ENCODE results near the gene ATP8A2.
"Not testable (repeated sequence)": the region's sequence is repeated elsewhere in the genome, so short reads cannot be mapped to it uniquely, and the experiment has no call there.

ATP8A2 gene

GRCh38 chr13:25771641-25772478, 400.1 kb downstream of the ATP8A2 start:
- WGBS, 2 experiments (ENCODE audit: insufficient coverage in 2 of 2): 55 to 79% methylated on average over 9 to 10 of the region's 13 CpGs
- Histone ChIP-seq H3K4me1 (ENCODE audit: control insufficient read depth, insufficient read depth, low read length, poor library complexity, severe bottlenecking) (peaks cover 16% of the 10 kb centered on the region), H3K9me3 (ENCODE audit: control insufficient read depth, low read length) (no peaks in the 10 kb centered on the region), H3K4me3 (ENCODE audit: extremely low read depth, insufficient read depth, low read length, poor library complexity, severe bottlenecking) (no peak overlapping the region), H3K27ac (ENCODE audit: low read depth, low read length, severe bottlenecking) (no peak overlapping the region), H3K36me3 (ENCODE audit: control insufficient read depth, insufficient read depth, low read length) (no peaks in the 10 kb centered on the region)

- H3K4me1 ChIP-seq (ENCODE audit: control insufficient read depth, insufficient read depth, low read length, poor library complexity, severe bottlenecking): peaks cover 17% of the 10 kb centered on the region
- not testable (repeated sequence) for H3K4me3 ChIP-seq (ENCODE audit: extremely low read depth, insufficient read depth, low read length, poor library complexity, severe bottlenecking); H3K9me3 ChIP-seq (ENCODE audit: control insufficient read depth, low read length); H3K36me3 ChIP-seq (ENCODE audit: control insufficient read depth, insufficient read depth, low read length); H3K27ac ChIP-seq (ENCODE audit: low read depth, low read length, severe bottlenecking)
- 81 to 93% methylated on average over 3 to 8 of the region's 8 CpGs for WGBS, 2 experiments (ENCODE audit: insufficient coverage in 2 of 2)
Measured at GRCh38 chr13:25772534-25772933, 400.8 kb downstream of the ATP8A2 start.

DNA sequence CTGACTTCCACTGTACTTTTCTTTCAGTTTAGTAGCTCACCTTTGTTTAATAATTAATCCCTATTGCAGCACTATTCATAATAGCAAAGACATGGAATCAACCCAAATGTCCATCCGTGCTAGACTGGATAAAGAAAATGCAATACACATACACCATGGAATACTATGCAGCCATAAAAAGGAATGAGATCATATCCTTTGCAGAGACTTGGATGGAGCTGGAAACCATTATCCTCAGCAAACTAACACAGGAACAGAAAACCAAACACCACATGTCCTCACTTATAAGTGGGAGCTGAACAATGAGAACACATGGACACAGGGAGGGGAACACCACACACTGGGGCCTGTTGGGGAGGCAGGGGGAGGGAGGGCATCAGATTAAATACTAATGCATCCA, 402.3 kb downstream of the ATP8A2 start:
- H3K4me1 ChIP-seq (ENCODE audit: control insufficient read depth, insufficient read depth, low read length, poor library complexity, severe bottlenecking): peaks cover 17% of the 10 kb centered on the region
- 100% methylated on average over 1 of the region's 1 CpG; no CpG with 5 or more reads in 1 of the 2 experiments for WGBS, 2 experiments (ENCODE audit: insufficient coverage in 2 of 2)

GRCh38 chr13:25775275-25775674, 403.5 kb downstream of the ATP8A2 start:
- Histone ChIP-seq H3K27ac (ENCODE audit: low read depth, low read length, severe bottlenecking) (no peak overlapping the region), H3K9me3 (ENCODE audit: control insufficient read depth, low read length) (no peaks in the 10 kb centered on the region), H3K36me3 (ENCODE audit: control insufficient read depth, insufficient read depth, low read length) (no peaks in the 10 kb centered on the region), H3K4me3 (ENCODE audit: extremely low read depth, insufficient read depth, low read length, poor library complexity, severe bottlenecking) (no peak overlapping the region), H3K4me1 (ENCODE audit: control insufficient read depth, insufficient read depth, low read length, poor library complexity, severe bottlenecking) (peaks cover 17% of the 10 kb centered on the region)
- 86 to 95% methylated on average over 2 to 3 of the region's 3 CpGs for WGBS, 2 experiments (ENCODE audit: insufficient coverage in 2 of 2)

More for the DNA sequence above, 402.3 kb downstream of the ATP8A2 start:
- H3K4me3 ChIP-seq (ENCODE audit: extremely low read depth, insufficient read depth, low read length, poor library complexity, severe bottlenecking); H3K9me3 ChIP-seq (ENCODE audit: control insufficient read depth, low read length); H3K27ac ChIP-seq (ENCODE audit: low read depth, low read length, severe bottlenecking); H3K36me3 ChIP-seq (ENCODE audit: control insufficient read depth, insufficient read depth, low read length): not testable (repeated sequence)

DNA sequence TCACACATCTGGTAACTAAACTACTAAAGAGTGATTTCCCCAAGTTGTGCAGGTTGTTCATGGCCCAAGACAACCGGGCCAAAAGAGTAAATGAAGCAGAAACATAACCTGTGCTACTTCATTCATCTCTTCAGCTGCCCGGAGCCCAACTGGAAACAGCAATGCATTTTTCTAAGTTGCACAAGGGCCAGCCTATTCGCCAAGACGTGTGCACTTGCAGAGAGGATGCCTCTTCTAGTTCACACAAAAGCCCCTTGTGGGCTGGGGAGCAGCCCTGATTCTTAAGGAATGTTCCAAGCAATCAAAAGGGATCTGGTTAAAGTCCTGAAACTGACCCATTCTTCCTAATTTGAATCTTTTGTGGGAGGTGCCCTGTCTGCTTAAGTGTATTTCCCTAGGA, 404.2 kb downstream of the ATP8A2 start:
- 82 to 83% methylated on average over 4 of the region's 4 CpGs for WGBS, 2 experiments (ENCODE audit: insufficient coverage in 2 of 2)
- H3K36me3 ChIP-seq (ENCODE audit: control insufficient read depth, insufficient read depth, low read length): no peaks in the 10 kb centered on the region
- peaks cover 17% of the 10 kb centered on the region for H3K4me1 ChIP-seq (ENCODE audit: control insufficient read depth, insufficient read depth, low read length, poor library complexity, severe bottlenecking)
- no peak overlapping the region for H3K4me3 ChIP-seq (ENCODE audit: extremely low read depth, insufficient read depth, low read length, poor library complexity, severe bottlenecking)
- H3K9me3 ChIP-seq (ENCODE audit: control insufficient read depth, low read length): no peaks in the 10 kb centered on the region
- no peak overlapping the region for H3K27ac ChIP-seq (ENCODE audit: low read depth, low read length, severe bottlenecking)

DNA sequence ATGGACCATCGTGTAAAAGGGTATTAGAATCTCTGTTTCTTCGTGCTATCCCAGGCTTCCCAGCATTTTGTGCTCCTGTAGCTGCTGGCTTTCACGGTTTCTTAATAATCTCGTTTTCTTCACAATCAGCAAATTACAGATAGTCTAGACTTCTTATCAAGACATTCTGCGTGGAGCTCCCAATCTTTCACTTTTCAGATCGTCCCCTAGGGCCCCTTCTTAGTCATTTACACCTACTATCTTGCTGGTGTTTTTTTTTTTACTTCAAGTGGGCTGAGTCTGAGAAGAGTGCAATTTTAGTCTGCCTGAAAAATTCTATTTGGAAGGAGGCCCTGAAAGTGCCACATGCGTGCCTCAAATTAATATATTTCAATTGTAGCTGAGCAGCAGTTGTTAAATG, 404.9 kb downstream of the ATP8A2 start:
- no peaks in the 10 kb centered on the region for H3K36me3 ChIP-seq (ENCODE audit: control insufficient read depth, insufficient read depth, low read length)
- no peak overlapping the region for H3K4me3 ChIP-seq (ENCODE audit: extremely low read depth, insufficient read depth, low read length, poor library complexity, severe bottlenecking)
- H3K4me1 ChIP-seq (ENCODE audit: control insufficient read depth, insufficient read depth, low read length, poor library complexity, severe bottlenecking): peaks cover 17% of the 10 kb centered on the region
- no peak overlapping the region for H3K27ac ChIP-seq (ENCODE audit: low read depth, low read length, severe bottlenecking)
- 56 to 78% methylated on average over 4 to 5 of the region's 7 CpGs for WGBS, 2 experiments (ENCODE audit: insufficient coverage in 2 of 2)
- H3K9me3 ChIP-seq (ENCODE audit: control insufficient read depth, low read length): no peaks in the 10 kb centered on the region

GRCh38 chr13:25777509-25777908, 405.7 kb downstream of the ATP8A2 start:
- Histone ChIP-seq H3K36me3 (ENCODE audit: control insufficient read depth, insufficient read depth, low read length) (no peaks in the 10 kb centered on the region), H3K9me3 (ENCODE audit: control insufficient read depth, low read length) (no peaks in the 10 kb centered on the region), H3K27ac (ENCODE audit: low read depth, low read length, severe bottlenecking) (no peak overlapping the region), H3K4me3 (ENCODE audit: extremely low read depth, insufficient read depth, low read length, poor library complexity, severe bottlenecking) (no peak overlapping the region), H3K4me1 (ENCODE audit: control insufficient read depth, insufficient read depth, low read length, poor library complexity, severe bottlenecking) (peaks cover 17% of the 10 kb centered on the region)
- no CpG with 5 or more reads among the region's 2 CpGs for WGBS, 2 experiments (ENCODE audit: insufficient coverage in 2 of 2)

- 100% methylated on average over 3 to 4 of the region's 7 CpGs for WGBS, 2 experiments (ENCODE audit: insufficient coverage in 2 of 2)
- H3K4me1 ChIP-seq (ENCODE audit: control insufficient read depth, insufficient read depth, low read length, poor library complexity, severe bottlenecking): peaks cover 17% of the 10 kb centered on the region
- H3K4me3 ChIP-seq (ENCODE audit: extremely low read depth, insufficient read depth, low read length, poor library complexity, severe bottlenecking): no peak overlapping the region
- H3K36me3 ChIP-seq (ENCODE audit: control insufficient read depth, insufficient read depth, low read length): no peaks in the 10 kb centered on the region
- no peaks in the 10 kb centered on the region for H3K9me3 ChIP-seq (ENCODE audit: control insufficient read depth, low read length)
- H3K27ac ChIP-seq (ENCODE audit: low read depth, low read length, severe bottlenecking): no peak overlapping the region
Measured at GRCh38 chr13:25778365-25778764, 406.6 kb downstream of the ATP8A2 start.

- H3K9me3 ChIP-seq (ENCODE audit: control insufficient read depth, low read length): no peaks in the 10 kb centered on the region
- no peak overlapping the region for H3K4me3 ChIP-seq (ENCODE audit: extremely low read depth, insufficient read depth, low read length, poor library complexity, severe bottlenecking)
- WGBS, 2 experiments (ENCODE audit: insufficient coverage in 2 of 2): 90% methylated on average over 2 of the region's 4 CpGs; no CpG with 5 or more reads in 1 of the 2 experiments
- H3K36me3 ChIP-seq (ENCODE audit: control insufficient read depth, insufficient read depth, low read length): no peaks in the 10 kb centered on the region
- H3K27ac ChIP-seq (ENCODE audit: low read depth, low read length, severe bottlenecking): no peak overlapping the region
- peaks cover 17% of the 10 kb centered on the region for H3K4me1 ChIP-seq (ENCODE audit: control insufficient read depth, insufficient read depth, low read length, poor library complexity, severe bottlenecking)
Measured at GRCh38 chr13:25778808-25779305, 407.1 kb downstream of the ATP8A2 start.

DNA sequence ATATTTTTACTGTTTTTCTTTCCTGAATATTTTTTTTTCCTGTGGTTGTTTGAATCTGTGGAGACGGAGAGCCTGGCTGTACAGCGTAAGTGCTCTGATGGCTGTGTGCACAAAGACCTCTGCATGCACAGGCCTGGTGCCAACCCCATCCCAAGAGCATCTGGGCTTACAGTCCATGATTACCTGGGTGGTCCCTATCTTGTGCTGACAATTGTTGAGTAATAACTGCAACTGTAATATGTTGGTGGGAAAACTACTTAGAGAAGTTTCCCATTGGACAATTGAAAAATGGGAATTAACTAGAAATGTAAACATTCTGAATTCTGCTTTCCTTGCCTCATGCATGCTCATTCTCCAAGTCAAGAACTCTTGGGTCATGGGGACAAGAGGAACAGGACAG, 411.3 kb downstream of the ATP8A2 start:
- H3K9me3 ChIP-seq (ENCODE audit: control insufficient read depth, low read length): no peaks in the 10 kb centered on the region

DNA sequence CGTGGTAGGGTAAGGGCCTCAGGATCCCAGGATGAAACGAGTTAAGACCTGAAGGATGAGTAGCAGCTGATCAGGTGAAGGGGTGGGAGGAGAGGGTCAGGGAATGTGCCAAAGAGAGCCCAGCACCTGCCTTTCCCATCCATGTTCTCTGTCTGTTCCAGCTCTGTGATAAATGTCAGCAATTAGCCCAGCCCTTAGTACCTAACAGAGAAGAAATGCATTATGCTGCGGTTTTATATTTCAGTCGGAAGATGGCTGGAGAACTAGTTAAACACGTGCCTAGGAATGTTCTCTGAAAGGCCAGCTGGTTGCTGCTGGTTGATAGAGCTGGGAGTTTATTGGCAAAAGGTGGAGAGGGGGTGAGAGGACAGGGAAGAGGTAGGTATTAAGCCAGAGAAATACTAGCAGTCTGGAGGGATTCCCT, 411.8 kb downstream of the ATP8A2 start:
- H3K9me3 ChIP-seq (ENCODE audit: control insufficient read depth, low read length): no peaks in the 10 kb centered on the region
- WGBS, 2 experiments (ENCODE audit: insufficient coverage in 2 of 2): 84 to 87% methylated on average over 5 of the region's 5 CpGs

More for the DNA sequence above, 411.3 kb downstream of the ATP8A2 start:
- H3K4me1 ChIP-seq (ENCODE audit: control insufficient read depth, insufficient read depth, low read length, poor library complexity, severe bottlenecking): no peaks in the 10 kb centered on the region
- H3K36me3 ChIP-seq (ENCODE audit: control insufficient read depth, insufficient read depth, low read length): no peaks in the 10 kb centered on the region
- no CpG with 5 or more reads among the region's 2 CpGs for WGBS, 2 experiments (ENCODE audit: insufficient coverage in 2 of 2)
- H3K4me3 ChIP-seq (ENCODE audit: extremely low read depth, insufficient read depth, low read length, poor library complexity, severe bottlenecking): no peak overlapping the region
- no peak overlapping the region for H3K27ac ChIP-seq (ENCODE audit: low read depth, low read length, severe bottlenecking)

More for the DNA sequence above, 411.8 kb downstream of the ATP8A2 start:
- no peaks in the 10 kb centered on the region for H3K36me3 ChIP-seq (ENCODE audit: control insufficient read depth, insufficient read depth, low read length)
- no peak overlapping the region for H3K4me3 ChIP-seq (ENCODE audit: extremely low read depth, insufficient read depth, low read length, poor library complexity, severe bottlenecking)
- no peaks in the 10 kb centered on the region for H3K4me1 ChIP-seq (ENCODE audit: control insufficient read depth, insufficient read depth, low read length, poor library complexity, severe bottlenecking)
- no peak overlapping the region for H3K27ac ChIP-seq (ENCODE audit: low read depth, low read length, severe bottlenecking)

Measured in mesodermal cell (in vitro differentiated cells).